OCI-LY7 (cell line): Measurements from ENCODE around the gene BASP1. TPM values are rescaled to one million over a fixed set of nuclear protein-coding genes. Genes with fewer than 3 reads are reported as not detected.

Experiments
- BruUV-seq: library from RNA; stranded (reverse); fragments of 400-500 nt; replicated peaks from 2 replicates; lab custom pipeline; 2021; lab: Mats Ljungman, UMichigan
- CTCF ChIA-PET: fragments of 300-600 bp; sonication (Branson Sonifier 250); formaldehyde crosslinking; loops from one replicate; lab custom pipeline; 2022; ENCODE audit warnings: antibody characterized with exemption; ENCODE audit not compliant: unreplicated experiment; lab: Charles Lee
- POLR2A ChIA-PET: fragments of 300-600 bp; sonication (Branson Sonifier 250); formaldehyde crosslinking; loops from one replicate; lab custom pipeline; 2022; ENCODE audit warnings: antibody characterized with exemption; lab: Charles Lee
- DNase-seq: peaks from one replicate; pipeline ENCODE4 v3.0.0-alpha.2; 2015; ENCODE audit warnings: low spot score
- H2AFZ ChIP-seq: fragments of 200-600 bp; sonication (generic), shearing (Covaris generic); 2 replicates; pipeline ENCODE4 v1.6.1; 2014; ENCODE audit warnings: mild to moderate bottlenecking, antibody characterized with exemption, low read length, moderate library complexity
- H3K27ac ChIP-seq: fragments of 200-600 bp; sonication (generic); 2 replicates; pipeline ENCODE4 v1.5.1; 2014; ENCODE audit warnings: mixed run types, low read depth, mild to moderate bottlenecking, moderate library complexity, low read length, inconsistent platforms; ENCODE audit not compliant: poor library complexity, severe bottlenecking
- H3K36me3 ChIP-seq: fragments of 200-600 bp; sonication (generic); 2 replicates; pipeline ENCODE4 v1.6.1; 2014; ENCODE audit warnings: mild to moderate bottlenecking, antibody characterized with exemption, low read length, moderate library complexity, mixed read lengths; ENCODE audit not compliant: insufficient read depth
- H3K4me1 ChIP-seq: fragments of 200-600 bp; sonication (generic); 2 replicates; pipeline ENCODE4 v1.5.1; 2014; ENCODE audit warnings: mild to moderate bottlenecking, low read length; ENCODE audit not compliant: insufficient read depth, poor library complexity, severe bottlenecking
- H3K4me2 ChIP-seq: fragments of 200-600 bp; sonication (generic); 2 replicates; pipeline ENCODE4 v1.6.1; 2014; ENCODE audit warnings: mild to moderate bottlenecking, low read length
- H3K4me3 ChIP-seq: fragments of 200-600 bp; sonication (generic); 2 replicates; pipeline ENCODE4 v1.5.1; 2014; ENCODE audit warnings: mild to moderate bottlenecking, low read depth, low read length; ENCODE audit not compliant: poor library complexity, severe bottlenecking
- H3K79me2 ChIP-seq: fragments of 200-600 bp; sonication (generic); 2 replicates; pipeline ENCODE4 v1.6.1; 2016; ENCODE audit warnings: low read depth, mild to moderate bottlenecking, low read length, moderate library complexity, mixed read lengths; ENCODE audit not compliant: insufficient read depth
- H3K9me2 ChIP-seq: fragments of 200-600 bp; sonication (generic); 2 replicates; pipeline ENCODE4 v1.6.1; 2016; ENCODE audit warnings: mild to moderate bottlenecking, low read length, mixed read lengths; ENCODE audit not compliant: insufficient read depth
- H3K9me3 ChIP-seq: fragments of 200-600 bp; sonication (generic); 2 replicates; pipeline ENCODE4 v1.6.1; 2014; ENCODE audit warnings: mild to moderate bottlenecking, mixed run types, low read length, mixed read lengths
- H4K20me1 ChIP-seq: fragments of 200-600 bp; sonication (generic); 2 replicates; pipeline ENCODE4 v1.6.1; 2014; ENCODE audit warnings: mild to moderate bottlenecking, antibody characterized with exemption, low read length, moderate library complexity, mixed read lengths; ENCODE audit not compliant: insufficient read depth
- EZH2phosphoT487 ChIP-seq: fragments of 200-600 bp; sonication (generic); IDR thresholded peaks from 2 replicates; pipeline ENCODE4 v1.6.1; 2018; ENCODE audit warnings: low read depth, borderline replicate concordance, mild to moderate bottlenecking, mixed run types, antibody characterized with exemption, low read length, moderate library complexity, mixed read lengths
- intact Hi-C: fragments of 100-400 bp; cut with micrococcal nuclease; formaldehyde crosslinking; loops from one replicate; pipeline ENCODE4 v1.10.0; 2022; ENCODE audit not compliant: unreplicated experiment
- total RNA-seq, 2 experiments: library from RNA; depleted of rRNA in 1 of 2; stranded (reverse); fragments of >200 nt in 1 of 2; shearing (Covaris generic) in 1 of 2; gene quantifications; 2 replicates each; pipeline ENCODE4 v1.2.3, GENCODE V29; 2014 to 2022
- TF ChIP-seq, protein P1 (sequence below): fragments of 200-600 bp; sonication (generic); conservative IDR thresholded peaks from 2 replicates; pipeline ENCODE4 v1.5.1; 2014; ENCODE audit warnings: mild to moderate bottlenecking, antibody characterized with exemption, low read length, moderate library complexity, mixed read lengths

BASP1 gene
- total RNA-seq, 2 experiments from 2014 or later, result 23.4 to 64.8 TPM

- no peaks in the 10 kb centered on the region for H3K4me1 ChIP-seq
- no peak for DNase-seq
- H3K4me3 ChIP-seq, result no peak overlapping the region
- no peak overlapping the region for H2AFZ ChIP-seq
- H3K36me3 ChIP-seq, result no peaks in the 10 kb centered on the region
- H3K9me3 ChIP-seq, result no peaks in the 10 kb centered on the region
- POLR2A ChIA-PET, result no interaction called here
- no peak for TF ChIP-seq EZH2phosphoT487
- TF ChIP-seq, protein P1, sequence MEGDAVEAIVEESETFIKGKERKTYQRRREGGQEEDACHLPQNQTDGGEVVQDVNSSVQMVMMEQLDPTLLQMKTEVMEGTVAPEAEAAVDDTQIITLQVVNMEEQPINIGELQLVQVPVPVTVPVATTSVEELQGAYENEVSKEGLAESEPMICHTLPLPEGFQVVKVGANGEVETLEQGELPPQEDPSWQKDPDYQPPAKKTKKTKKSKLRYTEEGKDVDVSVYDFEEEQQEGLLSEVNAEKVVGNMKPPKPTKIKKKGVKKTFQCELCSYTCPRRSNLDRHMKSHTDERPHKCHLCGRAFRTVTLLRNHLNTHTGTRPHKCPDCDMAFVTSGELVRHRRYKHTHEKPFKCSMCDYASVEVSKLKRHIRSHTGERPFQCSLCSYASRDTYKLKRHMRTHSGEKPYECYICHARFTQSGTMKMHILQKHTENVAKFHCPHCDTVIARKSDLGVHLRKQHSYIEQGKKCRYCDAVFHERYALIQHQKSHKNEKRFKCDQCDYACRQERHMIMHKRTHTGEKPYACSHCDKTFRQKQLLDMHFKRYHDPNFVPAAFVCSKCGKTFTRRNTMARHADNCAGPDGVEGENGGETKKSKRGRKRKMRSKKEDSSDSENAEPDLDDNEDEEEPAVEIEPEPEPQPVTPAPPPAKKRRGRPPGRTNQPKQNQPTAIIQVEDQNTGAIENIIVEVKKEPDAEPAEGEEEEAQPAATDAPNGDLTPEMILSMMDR, result no peak
- CTCF ChIA-PET, result no interaction called here
- intact Hi-C loops, result no loop called here
- no peaks in the 10 kb centered on the region for H4K20me1 ChIP-seq
- no peaks in the 10 kb centered on the region for H3K9me2 ChIP-seq
- H3K27ac ChIP-seq, result no peak overlapping the region
- no peaks in the 10 kb centered on the region for H3K79me2 ChIP-seq
- no peak overlapping the region for H3K4me2 ChIP-seq
- BruUV-seq, result no TSS peak
These were observed 39.7 kb upstream of the BASP1 start for GRCh38 chr5:17177501-17178372.

DNA sequence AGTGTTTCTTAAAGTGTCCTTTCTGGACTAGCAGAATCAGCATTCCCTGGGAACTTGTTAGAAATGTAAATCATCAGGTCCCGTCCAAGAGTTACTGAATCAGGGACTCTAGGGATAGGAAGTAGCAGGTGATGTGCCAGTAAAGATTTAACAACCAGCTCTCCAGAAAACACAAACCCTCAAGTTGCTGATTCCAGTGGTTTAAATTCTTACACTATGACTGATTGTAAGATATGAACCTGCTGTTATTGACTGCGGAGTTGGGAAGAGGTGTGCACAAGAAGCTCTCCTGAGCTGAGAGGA is 39.1 kb upstream of the BASP1 start:
- BruUV-seq, result no TSS peak
- intact Hi-C loops, result no loop called here

More for the DNA sequence above, 39.1 kb upstream of the BASP1 start:
- CTCF ChIA-PET, result no interaction called here
- no peak for DNase-seq
- H4K20me1 ChIP-seq, result no peaks in the 10 kb centered on the region
- no peak overlapping the region for H3K27ac ChIP-seq
- H2AFZ ChIP-seq, result no peak overlapping the region
- H3K9me2 ChIP-seq, result no peaks in the 10 kb centered on the region
- TF ChIP-seq, protein P1, result no peak
- no peak for TF ChIP-seq EZH2phosphoT487
- no peaks in the 10 kb centered on the region for H3K36me3 ChIP-seq
- H3K4me2 ChIP-seq, result no peak overlapping the region
- no peak overlapping the region for H3K4me3 ChIP-seq
- no peaks in the 10 kb centered on the region for H3K4me1 ChIP-seq
- no peaks in the 10 kb centered on the region for H3K79me2 ChIP-seq
- POLR2A ChIA-PET, result no interaction called here
- no peaks in the 10 kb centered on the region for H3K9me3 ChIP-seq
